CD14-positive monocyte (primary cell): Measurements from ENCODE around the gene MASP1. TPM values are rescaled to one million over a fixed set of nuclear protein-coding genes. Genes with fewer than 3 reads are reported as not detected.

Experiments used
- DNase-seq, 3 donors: peaks; one replicate each; pipeline ENCODE4 v3.0.0-alpha.2; 2011 to 2022
- H2AFZ ChIP-seq: 2 replicates; pipeline ENCODE4 v1.6.0; 2012; ENCODE audit warnings: mild to moderate bottlenecking, low read depth, low read length, inconsistent platforms; ENCODE audit not compliant: insufficient read depth, poor library complexity, severe bottlenecking
- H3K27ac ChIP-seq, 2 donors: 1 replicate in 1 of 2; 2 replicates in 1 of 2; pipeline ENCODE4 v1.5.1; 2012 to 2013; ENCODE audit warnings: low read length in 2 of 2, control low read depth in 1 of 2, inconsistent platforms in 1 of 2, low read depth in 1 of 2, mild to moderate bottlenecking in 1 of 2
- H3K27me3 ChIP-seq, 2 donors: one replicate each; pipeline versions ENCODE4 v1.6.0 to v1.6.1; 2011 to 2013; ENCODE audit warnings: low read length in 2 of 2; ENCODE audit not compliant: control insufficient read depth in 2 of 2, insufficient read depth in 2 of 2
- H3K36me3 ChIP-seq, 2 donors: replicated peaks in 1 of 2; 1 replicate in 1 of 2; 2 replicates in 1 of 2; pipeline versions ENCODE4 v1.5.1 to v1.6.1; 2012 to 2013; ENCODE audit warnings: low read length in 2 of 2, control low read depth in 1 of 2, inconsistent platforms in 1 of 2, mild to moderate bottlenecking in 1 of 2; ENCODE audit not compliant: insufficient read depth in 2 of 2, control insufficient read depth in 1 of 2
- H3K4me1 ChIP-seq, 2 donors: 1 replicate in 1 of 2; 2 replicates in 1 of 2; pipeline versions ENCODE4 v1.5.1 to v1.6.1; 2012 to 2013; ENCODE audit warnings: low read length in 2 of 2, control low read depth in 1 of 2, inconsistent platforms in 1 of 2, mild to moderate bottlenecking in 1 of 2, moderate library complexity in 1 of 2; ENCODE audit not compliant: insufficient read depth in 2 of 2, control insufficient read depth in 1 of 2
- H3K4me2 ChIP-seq: replicated peaks from 2 replicates; pipeline ENCODE3; 2012; ENCODE audit warnings: low read length, moderate library complexity, mild to moderate bottlenecking; ENCODE audit not compliant: poor library complexity, severe bottlenecking; ENCODE audit errors: extremely low read depth
- H3K4me3 ChIP-seq, 3 experiments: fragments of 200-600 bp in 1 of 3; sonication (generic) in 1 of 3; replicated peaks in 1 of 3; 1 replicate in 2 of 3; 2 replicates in 1 of 3; pipeline ENCODE4 v1.5.1; 2011 to 2013; ENCODE audit warnings: low read length in 3 of 3, mild to moderate bottlenecking in 3 of 3, control low read depth in 2 of 3, low read depth in 2 of 3, inconsistent platforms in 1 of 3, moderate library complexity in 1 of 3
- H3K79me2 ChIP-seq: 2 replicates; pipeline ENCODE4 v1.6.0; 2012; ENCODE audit warnings: mild to moderate bottlenecking, control low read depth, inconsistent platforms, low read length, moderate library complexity; ENCODE audit not compliant: insufficient read depth
- H3K9ac ChIP-seq: 2 replicates; pipeline ENCODE4 v1.6.0; 2017; ENCODE audit warnings: low read length, mild to moderate bottlenecking; ENCODE audit not compliant: insufficient read depth, poor library complexity, severe bottlenecking
- H3K9me3 ChIP-seq, 2 donors: replicated peaks in 1 of 2; 1 replicate in 1 of 2; 2 replicates in 1 of 2; pipeline versions ENCODE4 v1.5.1 to v1.6.1; 2012 to 2013; ENCODE audit warnings: low read length in 2 of 2, control low read depth in 1 of 2; ENCODE audit not compliant: control insufficient read depth in 1 of 2, insufficient read depth in 1 of 2
- H4K20me1 ChIP-seq: 2 replicates; pipeline ENCODE4 v1.6.0; 2012; ENCODE audit warnings: mild to moderate bottlenecking, low read length, control low read depth, moderate library complexity; ENCODE audit not compliant: insufficient read depth
- H3K27ac Mint-ChIP-seq, 7 donors: one replicate each; pipeline ENCODE4 v1.8.0; 2020; ENCODE audit warnings: mild to moderate bottlenecking in 7 of 7, mixed read lengths in 7 of 7, moderate library complexity in 6 of 7, inconsistent platforms in 2 of 7
- H3K27me3 Mint-ChIP-seq, 3 donors: one replicate each; pipeline ENCODE4 v1.8.0; 2021 to 2022; ENCODE audit warnings: low read depth in 3 of 3, mild to moderate bottlenecking in 3 of 3, mixed read lengths in 3 of 3, moderate library complexity in 3 of 3, inconsistent platforms in 1 of 3
- H3K36me3 Mint-ChIP-seq, 2 donors: one replicate each; pipeline ENCODE4 v1.8.0; 2020; ENCODE audit warnings: mixed read lengths in 2 of 2, inconsistent platforms in 1 of 2, mild to moderate bottlenecking in 1 of 2
- H3K4me1 Mint-ChIP-seq: one replicate; pipeline ENCODE4 v1.8.0; 2020; ENCODE audit warnings: mild to moderate bottlenecking, mixed read lengths
- H3K4me3 Mint-ChIP-seq, 2 donors: one replicate each; pipeline ENCODE4 v1.8.0; 2020; ENCODE audit warnings: mild to moderate bottlenecking in 2 of 2, mixed read lengths in 2 of 2, moderate library complexity in 1 of 2
- H3K9me3 Mint-ChIP-seq, 7 donors: one replicate each; pipeline ENCODE4 v1.8.0; 2020 to 2022; ENCODE audit warnings: mixed read lengths in 7 of 7, mild to moderate bottlenecking in 6 of 7, moderate library complexity in 6 of 7, inconsistent platforms in 2 of 7
- CTCF ChIP-seq: fragments of 200-600 bp; IDR thresholded peaks from one replicate; pipeline ENCODE4 v1.8.0; 2022; ENCODE audit warnings: antibody characterized with exemption, mild to moderate bottlenecking
- WGBS: methylation state at CpG from one replicate; pipeline ENCODE4 v1.1.5; 2013; ENCODE audit warnings: missing lambda C conversion rate; ENCODE audit not compliant: insufficient coverage; 5-methylcytosine and 5-hydroxymethylcytosine counted together
- intact Hi-C, 2 donors: fragments of 100-400 bp; cut with micrococcal nuclease; formaldehyde crosslinking; loops; one replicate each; pipeline versions ENCODE4 v1.15.0 to v1.15.1; 2023
- polyA plus RNA-seq, 3 donors: library from polyadenylated mRNA; depleted of rRNA in 1 of 3; unstranded in 2 of 3; stranded (reverse) in 1 of 3; fragments of 300-500 nt in 2 of 3; fragments of >200 nt in 1 of 3; fragmentation: Illumina TruSeq in 2 of 3; gene quantifications; 1 replicate in 2 of 3; 2 replicates in 1 of 3; pipeline ENCODE4 v1.2.3, GENCODE V29; 2012 to 2021

MASP1 gene
- polyA plus RNA-seq, 3 donors: not detected

- no peaks in the 10 kb centered on the region for H4K20me1 ChIP-seq
- no peaks in the 10 kb centered on the region for H3K4me1 ChIP-seq
- WGBS: 62% methylated on average over 2 of the region's 3 CpGs
- no peak overlapping the region for H3K4me3 Mint-ChIP-seq
- no peak for DNase-seq
- H3K4me1 Mint-ChIP-seq: peaks cover 4% of the 10 kb centered on the region
- no peaks in the 10 kb centered on the region for H3K36me3 ChIP-seq
- H3K27ac Mint-ChIP-seq: peak overlapping the region in 1 of 7 donors; percentile 13
- no peak overlapping the region for H2AFZ ChIP-seq
- H3K9ac ChIP-seq: no peak overlapping the region
- peaks cover 0 to 3% (median 0%) of the 10 kb centered on the region in 3 donors for H3K27me3 Mint-ChIP-seq
- intact Hi-C loops: no loop called here
- H3K4me3 ChIP-seq: no peak overlapping the region
- H3K27me3 ChIP-seq: no peaks in the 10 kb centered on the region
- no peak overlapping the region for H3K4me2 ChIP-seq
- H3K79me2 ChIP-seq: no peaks in the 10 kb centered on the region
- no peaks in the 10 kb centered on the region for H3K36me3 Mint-ChIP-seq
- no peak overlapping the region for H3K27ac ChIP-seq
- H3K9me3 Mint-ChIP-seq: no peaks in the 10 kb centered on the region
- no peaks in the 10 kb centered on the region for H3K9me3 ChIP-seq
- TF ChIP-seq CTCF: no peak
Measured at GRCh38 chr3:187211532-187212195, 79.9 kb downstream of the MASP1 start.

GRCh38 chr3:187210545-187211327 lies 80.8 kb downstream of the MASP1 start:
- peaks cover 0 to 3% (median 0%) of the 10 kb centered on the region in 3 donors for H3K27me3 Mint-ChIP-seq
- no peak for DNase-seq
- no peak overlapping the region for H3K4me3 Mint-ChIP-seq
- no peaks in the 10 kb centered on the region for H3K9me3 Mint-ChIP-seq
- no peak overlapping the region for H3K27ac Mint-ChIP-seq
- H3K27ac ChIP-seq: no peak overlapping the region
- no peaks in the 10 kb centered on the region for H3K4me1 ChIP-seq
- H3K36me3 ChIP-seq: no peaks in the 10 kb centered on the region
- no peaks in the 10 kb centered on the region for H4K20me1 ChIP-seq
- no peaks in the 10 kb centered on the region for H3K27me3 ChIP-seq
- no peak overlapping the region for H3K9ac ChIP-seq
- no CpG with 5 or more reads among the region's 6 CpGs for WGBS
- no peak for TF ChIP-seq CTCF
- intact Hi-C loops: no loop called here
- no peaks in the 10 kb centered on the region for H3K36me3 Mint-ChIP-seq
- no peaks in the 10 kb centered on the region for H3K9me3 ChIP-seq
- peaks cover 4% of the 10 kb centered on the region for H3K4me1 Mint-ChIP-seq
- H2AFZ ChIP-seq: no peak overlapping the region
- H3K79me2 ChIP-seq: no peaks in the 10 kb centered on the region
- H3K4me3 ChIP-seq: no peak overlapping the region
- no peak overlapping the region for H3K4me2 ChIP-seq
